MM.1S (cell line): ENCODE data around the gene PELO.

Experiments used
- DNase-seq: peaks from one replicate; pipeline ENCODE4 v3.0.0-alpha.2; 2015
- H2AFZ ChIP-seq: fragments of 300-600 bp; sonication (generic); 2 replicates; pipeline ENCODE4 v1.6.0; 2016; ENCODE audit warnings: antibody characterized with exemption, low read length
- H3F3A ChIP-seq: fragments of 300-600 bp; sonication (generic); 2 replicates; pipeline ENCODE4 v1.6.1; 2016; ENCODE audit warnings: mild to moderate bottlenecking, antibody characterized with exemption, low read length, moderate library complexity, mixed read lengths; ENCODE audit not compliant: insufficient read depth
- H3K27ac ChIP-seq: fragments of 300-600 bp; sonication (generic); 2 replicates; pipeline ENCODE4 v1.5.1; 2016; ENCODE audit warnings: mild to moderate bottlenecking, low read length
- H3K27me3 ChIP-seq: fragments of 300-600 bp; sonication (generic); replicated peaks from 2 replicates; pipeline ENCODE4 v1.6.0; 2016; ENCODE audit warnings: low read length; ENCODE audit not compliant: insufficient read depth
- H3K36me3 ChIP-seq: fragments of 300-600 bp; sonication (generic); replicated peaks from 2 replicates; pipeline ENCODE4 v1.6.1; 2016; ENCODE audit warnings: mild to moderate bottlenecking, low read length, mixed read lengths; ENCODE audit not compliant: insufficient read depth
- H3K4me1 ChIP-seq: fragments of 300-600 bp; sonication (generic); 2 replicates; pipeline ENCODE4 v1.6.1; 2016; ENCODE audit warnings: low read length, mixed read lengths
- H3K4me2 ChIP-seq: fragments of 300-600 bp; sonication (generic); 2 replicates; pipeline ENCODE4 v1.6.0; 2016; ENCODE audit warnings: low read depth, low read length
- H3K4me3 ChIP-seq: fragments of 300-600 bp; sonication (generic); 2 replicates; pipeline ENCODE4 v1.5.1; 2016; ENCODE audit warnings: low read length, mixed read lengths
- H3K79me2 ChIP-seq: fragments of 300-600 bp; sonication (generic); 2 replicates; pipeline ENCODE4 v1.6.1; 2016; ENCODE audit warnings: mixed run types, low read length, mixed read lengths
- H3K9ac ChIP-seq: fragments of 300-600 bp; sonication (generic); 2 replicates; pipeline ENCODE4 v1.6.1; 2016; ENCODE audit warnings: low read length, mixed read lengths
- H3K9me2 ChIP-seq: fragments of 300-600 bp; sonication (generic); replicated peaks from 2 replicates; pipeline ENCODE4 v1.6.1; 2016; ENCODE audit warnings: mild to moderate bottlenecking, low read length, mixed read lengths; ENCODE audit not compliant: insufficient read depth
- H3K9me3 ChIP-seq: fragments of 300-600 bp; sonication (generic); replicated peaks from 2 replicates; pipeline ENCODE4 v1.6.1; 2016; ENCODE audit warnings: mild to moderate bottlenecking, low read length, mixed read lengths; ENCODE audit not compliant: insufficient read depth
- H4K20me1 ChIP-seq: fragments of 300-600 bp; sonication (generic); 2 replicates; pipeline ENCODE4 v1.6.1; 2016; ENCODE audit warnings: mild to moderate bottlenecking, low read length, moderate library complexity, mixed read lengths; ENCODE audit not compliant: insufficient read depth
- EZH2 ChIP-seq: fragments of 300-600 bp; sonication (generic); optimal IDR thresholded peaks from 2 replicates; pipeline ENCODE3; 2017; ENCODE audit warnings: low read depth, mild to moderate bottlenecking, antibody characterized with exemption, low read length, mixed read lengths
- EZH2phosphoT487 ChIP-seq: fragments of 300-600 bp; sonication (generic); IDR thresholded peaks from 2 replicates; pipeline ENCODE4 v1.6.1; 2018; ENCODE audit warnings: antibody characterized with exemption, low read length
- TF ChIP-seq, protein P1 (sequence below): fragments of 300-600 bp; sonication (generic); IDR thresholded peaks from 2 replicates; pipeline ENCODE4 v1.5.1; 2016; ENCODE audit warnings: antibody characterized with exemption, low read length, mixed read lengths

The PELO gene

DNA sequence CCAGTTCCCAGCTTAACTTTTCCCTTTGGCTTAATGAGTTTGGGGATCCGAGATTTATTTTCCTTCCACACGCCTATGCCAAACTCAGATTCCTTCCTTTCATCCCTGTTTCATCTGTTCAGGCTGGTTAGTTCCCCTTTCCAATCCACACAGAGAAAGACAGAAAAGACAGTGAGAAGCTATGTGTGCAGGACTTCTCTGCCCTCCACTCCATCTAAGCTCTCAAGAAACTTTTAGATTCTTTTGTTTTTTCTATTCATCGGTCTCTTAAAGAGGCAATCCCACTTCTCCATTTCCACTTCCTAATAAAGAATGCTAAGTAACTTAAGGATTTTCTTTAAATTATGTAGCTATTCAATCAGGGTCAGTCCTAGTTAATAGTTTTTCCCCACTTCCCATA, 11.2 kb downstream of the PELO start:
- no peak overlapping the region for H3K27ac ChIP-seq
- peak overlapping the region; percentile 81 for H3K4me3 ChIP-seq
- no peaks in the 10 kb centered on the region; the same call in 1 of the 2 replicates for H3K36me3 ChIP-seq
- H4K20me1 ChIP-seq: no peaks in the 10 kb centered on the region
- H3K27me3 ChIP-seq: no peaks in the 10 kb centered on the region
- H3K9me3 ChIP-seq: no peaks in the 10 kb centered on the region
- peaks cover 14% of the 10 kb centered on the region; the same call in 1 of the 2 replicates for H3K4me1 ChIP-seq
- no peak for DNase-seq
- H3F3A ChIP-seq: no peaks in the 10 kb centered on the region
- H3K79me2 ChIP-seq: peaks cover 19% of the 10 kb centered on the region
- peak overlapping the region; percentile 90 for H3K4me2 ChIP-seq
- H2AFZ ChIP-seq: peak overlapping the region; percentile 97
- peak overlapping the region; percentile 52; the same call in 1 of the 2 replicates for H3K9ac ChIP-seq
- TF ChIP-seq, protein P1, sequence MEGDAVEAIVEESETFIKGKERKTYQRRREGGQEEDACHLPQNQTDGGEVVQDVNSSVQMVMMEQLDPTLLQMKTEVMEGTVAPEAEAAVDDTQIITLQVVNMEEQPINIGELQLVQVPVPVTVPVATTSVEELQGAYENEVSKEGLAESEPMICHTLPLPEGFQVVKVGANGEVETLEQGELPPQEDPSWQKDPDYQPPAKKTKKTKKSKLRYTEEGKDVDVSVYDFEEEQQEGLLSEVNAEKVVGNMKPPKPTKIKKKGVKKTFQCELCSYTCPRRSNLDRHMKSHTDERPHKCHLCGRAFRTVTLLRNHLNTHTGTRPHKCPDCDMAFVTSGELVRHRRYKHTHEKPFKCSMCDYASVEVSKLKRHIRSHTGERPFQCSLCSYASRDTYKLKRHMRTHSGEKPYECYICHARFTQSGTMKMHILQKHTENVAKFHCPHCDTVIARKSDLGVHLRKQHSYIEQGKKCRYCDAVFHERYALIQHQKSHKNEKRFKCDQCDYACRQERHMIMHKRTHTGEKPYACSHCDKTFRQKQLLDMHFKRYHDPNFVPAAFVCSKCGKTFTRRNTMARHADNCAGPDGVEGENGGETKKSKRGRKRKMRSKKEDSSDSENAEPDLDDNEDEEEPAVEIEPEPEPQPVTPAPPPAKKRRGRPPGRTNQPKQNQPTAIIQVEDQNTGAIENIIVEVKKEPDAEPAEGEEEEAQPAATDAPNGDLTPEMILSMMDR: no peak
- no peak for TF ChIP-seq EZH2phosphoT487
- TF ChIP-seq EZH2: no peak
- H3K9me2 ChIP-seq: no peaks in the 10 kb centered on the region

DNA sequence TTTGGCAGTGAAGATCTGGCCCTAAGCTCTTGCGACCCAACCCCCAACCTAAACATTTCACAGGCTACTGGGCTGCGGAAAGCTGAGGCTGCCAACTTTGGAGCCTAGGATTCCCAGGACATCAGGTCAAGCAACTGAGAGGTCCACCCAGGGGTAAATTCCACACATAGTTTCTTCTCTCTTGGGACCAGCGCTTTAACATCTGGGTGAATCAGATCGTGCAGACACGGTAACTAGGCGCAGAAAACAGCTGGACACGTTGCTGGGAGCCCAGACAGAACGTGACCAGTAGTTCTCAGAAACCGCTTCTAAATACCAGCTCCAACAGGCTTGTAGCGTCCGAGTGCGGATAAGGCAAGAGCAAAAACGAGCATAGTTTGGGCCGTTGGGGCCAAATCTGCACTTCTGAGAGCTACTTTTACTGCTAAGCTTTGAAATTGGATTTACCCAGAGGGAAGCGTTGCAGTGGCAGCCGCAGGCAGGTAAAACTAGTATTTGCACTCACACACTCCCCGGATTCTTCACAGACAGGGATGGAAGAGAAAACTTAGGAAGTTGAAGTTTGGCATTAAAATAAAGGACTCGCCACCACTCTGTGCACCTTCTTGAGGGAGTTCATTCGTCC, 11.8 kb downstream of the PELO start:
- Histone ChIP-seq H3K27ac (peak overlapping the region; percentile 12; the same call in 1 of the 2 replicates), H3K9ac (peak overlapping the region; percentile 52), H3F3A (no peaks in the 10 kb centered on the region), H3K36me3 (no peaks in the 10 kb centered on the region; the same call in 1 of the 2 replicates), H3K4me2 (peak overlapping the region; percentile 90), H3K4me1 (peaks cover 14% of the 10 kb centered on the region; the same call in 1 of the 2 replicates), H2AFZ (peak overlapping the region; percentile 97), H3K4me3 (peak overlapping the region; percentile 81), H3K79me2 (peaks cover 19% of the 10 kb centered on the region), H3K9me3 (no peaks in the 10 kb centered on the region), H3K9me2 (no peaks in the 10 kb centered on the region), H3K27me3 (no peaks in the 10 kb centered on the region), H4K20me1 (no peaks in the 10 kb centered on the region)
- peak; percentile 18 for DNase-seq
- no peak for TF ChIP-seq EZH2
- no peak for TF ChIP-seq EZH2phosphoT487

DNA sequence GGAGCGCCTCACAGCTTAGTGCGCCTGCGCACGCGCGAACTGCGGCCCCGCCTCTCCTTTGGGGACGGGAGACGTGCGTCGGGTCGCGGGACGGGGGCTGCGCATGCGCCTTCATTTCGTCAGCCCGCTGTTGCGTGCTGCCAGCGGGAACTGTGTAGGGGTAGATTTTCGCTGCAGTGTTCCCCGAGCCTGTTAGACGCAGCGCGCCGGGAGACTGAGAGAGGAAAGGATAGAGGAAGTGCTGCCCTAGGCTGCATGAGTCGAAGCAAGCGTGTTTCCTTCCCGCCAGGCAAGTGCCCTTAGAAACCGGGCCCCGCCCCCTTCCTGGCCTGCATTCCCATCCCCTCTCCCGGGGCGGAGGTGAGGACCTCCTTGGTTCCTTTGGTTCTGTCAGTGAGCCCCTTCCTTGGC, 12.3 kb downstream of the PELO start:
- H3K9me2 ChIP-seq: no peaks in the 10 kb centered on the region
- H3K79me2 ChIP-seq: peaks cover 19% of the 10 kb centered on the region
- H3K4me2 ChIP-seq: peak overlapping the region; percentile 90
- no peaks in the 10 kb centered on the region for H3F3A ChIP-seq
- peak overlapping the region; percentile 97 for H2AFZ ChIP-seq
- no peaks in the 10 kb centered on the region for H3K27me3 ChIP-seq
- H3K9me3 ChIP-seq: no peaks in the 10 kb centered on the region
- peak overlapping the region; percentile 37; the same call in 1 of the 2 replicates for H3K27ac ChIP-seq
- H4K20me1 ChIP-seq: no peaks in the 10 kb centered on the region
- DNase-seq: peak; percentile 96
- no peaks in the 10 kb centered on the region; the same call in 1 of the 2 replicates for H3K36me3 ChIP-seq
- TF ChIP-seq EZH2: no peak
- TF ChIP-seq, protein P1: no peak
- no peak for TF ChIP-seq EZH2phosphoT487
- peak overlapping the region; percentile 81 for H3K4me3 ChIP-seq
- peak overlapping the region; percentile 52 for H3K9ac ChIP-seq
- peaks cover 14% of the 10 kb centered on the region; the same call in 1 of the 2 replicates for H3K4me1 ChIP-seq
